Cerebellar cortex (tissue), 1 donor: ENCODE data around the gene SYF2.
"Not testable (repeated sequence)": the region's sequence is repeated elsewhere in the genome, so short reads cannot be mapped to it uniquely, and the experiment has no call there.

Experiments used
- DNase-seq: peaks from one replicate; pipeline ENCODE4 v3.0.0-alpha.2; 2015; ENCODE audit warnings: low spot score

Gene SYF2

DNA sequence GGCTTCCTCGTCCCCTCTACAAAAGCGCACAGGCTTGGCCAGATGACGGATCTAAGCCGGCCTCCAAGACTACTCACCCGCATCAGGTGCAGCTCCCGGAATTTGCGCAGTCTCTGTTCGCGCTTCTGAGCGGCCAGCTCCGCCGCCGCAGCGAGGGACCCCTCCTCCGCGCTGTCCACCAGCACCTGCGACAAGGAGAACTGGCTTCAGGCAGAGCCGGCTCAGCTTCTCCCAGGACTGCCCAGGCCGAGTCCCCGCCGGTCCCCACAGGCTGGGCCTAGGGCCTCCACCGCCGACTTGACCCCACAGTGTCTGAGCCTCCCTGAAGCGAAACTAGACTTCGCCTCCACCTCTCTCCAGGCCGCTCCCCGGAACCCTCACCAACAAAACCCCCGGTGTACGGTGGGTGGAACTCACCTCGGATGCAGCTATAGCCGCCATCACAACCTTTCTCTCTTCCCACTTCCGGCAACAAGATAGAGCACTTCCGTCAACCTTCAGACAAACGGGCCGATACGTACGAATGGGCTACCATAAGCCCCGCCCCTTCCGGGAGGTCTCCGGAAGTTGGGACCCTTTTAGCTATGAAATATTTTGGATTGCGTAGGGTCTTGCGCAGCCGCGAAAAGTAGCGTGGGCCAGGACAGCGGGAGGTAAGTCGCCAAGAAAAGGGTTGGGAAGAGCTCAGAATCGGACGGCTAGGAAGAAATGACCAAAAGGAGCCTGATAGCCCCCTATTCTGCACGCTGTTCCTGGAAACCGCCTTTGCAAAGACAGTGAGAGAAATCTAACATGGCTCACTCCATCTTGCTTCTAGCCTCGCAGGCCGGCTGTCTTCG is at the start of gene SYF2:
Gene SYF2 (minus strand): TSS at position 476 of the 839 bp plus-strand sequence. CDS start 35 bp downstream, at position 441.
- DNase-seq, result peak; percentile 98

GRCh38 chr1:25279693-25280111 is 47.4 kb upstream of the SYF2 start:
- DNase-seq, result not testable (repeated sequence)

GRCh38 chr1:25278790-25279189 is 46.5 kb upstream of the SYF2 start:
- DNase-seq, result not testable (repeated sequence)

- not testable (repeated sequence) for DNase-seq
These were observed 46.1 kb upstream of the SYF2 start for GRCh38 chr1:25278358-25278757.

GRCh38 chr1:25277295-25277694 is 45.0 kb upstream of the SYF2 start:
- DNase-seq, result not testable (repeated sequence)

DNA sequence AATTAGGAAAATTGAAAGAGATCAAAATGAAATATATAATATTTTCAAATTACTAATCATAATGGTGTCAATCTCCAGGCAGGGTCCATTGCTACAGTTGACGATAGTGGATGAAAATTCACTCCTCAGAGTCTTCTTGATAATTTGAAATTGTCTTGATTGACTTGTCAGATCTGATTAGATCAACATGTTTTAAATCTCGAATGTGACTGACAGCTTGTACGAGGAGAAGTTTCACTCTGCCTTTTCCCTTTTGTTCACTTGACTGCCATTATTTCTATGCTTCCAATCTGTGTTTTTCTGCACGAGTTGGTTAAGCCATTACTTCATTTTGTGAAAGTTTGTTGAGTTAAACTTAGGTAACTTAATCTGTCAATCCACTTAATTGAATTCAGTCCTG is 43.3 kb upstream of the SYF2 start:
- not testable (repeated sequence) for DNase-seq

- not testable (repeated sequence) for DNase-seq
These were observed 39.9 kb upstream of the SYF2 start, which contains the start of gene RHD for GRCh38 chr1:25272238-25272637. Gene RHD, plus strand, starts transcription at chr1:25272509. Its CDS starts 39 bp downstream, at chr1:25272548.

- not testable (repeated sequence) for DNase-seq
These were observed 36.0 kb upstream of the SYF2 start for GRCh38 chr1:25268143-25268760.

- DNase-seq, result peak; percentile 66
These were observed 35.2 kb upstream of the SYF2 start for GRCh38 chr1:25267288-25268142.

GRCh38 chr1:25266554-25267287 is 34.4 kb upstream of the SYF2 start:
- not testable (repeated sequence) for DNase-seq

DNA sequence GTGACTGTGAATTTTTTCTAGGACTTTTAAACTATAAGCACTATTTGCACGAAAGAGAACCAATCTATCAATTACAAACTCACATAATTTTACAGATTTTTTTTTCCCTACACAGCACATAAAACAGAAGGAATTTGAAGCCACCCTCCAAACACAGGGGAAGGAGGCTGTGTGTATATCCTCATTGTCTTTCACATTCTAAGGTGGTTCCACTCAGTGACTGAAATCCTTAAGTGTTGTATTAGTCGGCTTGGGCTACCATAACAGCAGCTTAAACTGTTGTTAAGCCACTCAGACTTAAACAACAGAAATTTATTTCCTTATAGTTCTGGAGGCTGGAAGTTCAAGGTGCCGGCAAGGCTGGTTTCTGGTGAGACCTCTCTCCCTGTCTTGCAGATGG is 28.0 kb upstream of the SYF2 start:
- DNase-seq, result not testable (repeated sequence)

GRCh38 chr1:25259813-25260212 is 27.5 kb upstream of the SYF2 start:
- not testable (repeated sequence) for DNase-seq

- DNase-seq, result no peak
These were observed 24.9 kb upstream of the SYF2 start for GRCh38 chr1:25257196-25257595.

DNA sequence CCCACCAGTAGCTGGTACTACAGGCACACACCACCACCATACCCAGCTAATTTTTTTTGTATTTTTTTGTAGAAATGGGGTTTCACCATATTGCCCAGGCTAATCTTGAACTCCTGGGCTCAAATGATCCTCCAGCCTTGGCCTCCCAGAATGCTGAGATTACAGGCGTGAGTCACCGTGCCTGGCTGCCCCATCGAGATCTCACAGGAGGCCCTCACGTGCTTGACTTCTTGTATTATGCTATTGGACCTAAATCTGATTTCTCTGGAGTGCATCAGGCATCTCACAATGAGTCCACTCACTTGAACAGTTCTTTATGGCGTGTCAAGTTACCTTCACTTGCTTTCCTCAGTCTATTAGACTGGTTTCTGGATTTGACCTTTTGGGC is 24.3 kb upstream of the SYF2 start:
- no peak for DNase-seq

DNA sequence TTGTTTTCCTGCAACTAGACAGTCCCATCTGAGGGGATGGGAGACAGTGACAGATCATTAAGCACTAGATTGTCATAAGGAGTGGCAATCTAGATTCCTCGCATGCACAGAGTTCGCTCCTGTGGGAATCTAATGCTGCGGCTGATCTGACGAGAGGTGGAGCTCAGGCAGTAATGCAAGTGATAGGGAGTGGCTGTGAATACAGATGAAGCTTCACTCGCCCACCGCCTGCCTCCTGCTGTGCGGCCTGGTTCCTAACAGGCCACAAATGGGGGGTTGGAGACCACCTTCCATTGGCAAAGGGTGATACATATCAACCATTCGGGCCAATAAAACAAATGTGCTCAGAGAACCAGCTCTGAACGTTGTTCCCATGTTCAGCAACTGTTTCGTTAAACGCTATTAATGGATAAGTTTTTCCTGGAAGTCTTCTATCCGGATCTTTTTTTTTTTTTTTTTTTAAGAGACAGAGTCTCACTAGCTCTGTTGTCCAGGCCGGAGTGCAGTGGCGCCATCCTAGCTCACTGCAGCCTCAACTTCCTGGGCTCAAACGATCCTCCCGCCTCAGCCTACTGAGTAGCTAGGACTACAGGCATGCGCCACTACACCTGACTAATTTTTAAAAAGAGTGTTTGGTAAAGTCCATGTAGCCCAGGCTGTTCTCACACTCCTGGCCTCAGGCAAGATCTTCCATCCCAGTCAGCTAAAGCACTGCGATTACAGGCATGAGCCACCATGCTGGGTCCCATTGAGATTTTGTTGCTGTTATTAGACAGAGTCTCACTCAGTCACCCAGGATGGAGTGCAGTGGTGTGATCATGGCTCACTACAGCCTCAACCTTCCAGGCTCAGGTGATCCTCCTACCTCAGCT is 23.6 kb upstream of the SYF2 start:
- DNase-seq, result no peak

DNA sequence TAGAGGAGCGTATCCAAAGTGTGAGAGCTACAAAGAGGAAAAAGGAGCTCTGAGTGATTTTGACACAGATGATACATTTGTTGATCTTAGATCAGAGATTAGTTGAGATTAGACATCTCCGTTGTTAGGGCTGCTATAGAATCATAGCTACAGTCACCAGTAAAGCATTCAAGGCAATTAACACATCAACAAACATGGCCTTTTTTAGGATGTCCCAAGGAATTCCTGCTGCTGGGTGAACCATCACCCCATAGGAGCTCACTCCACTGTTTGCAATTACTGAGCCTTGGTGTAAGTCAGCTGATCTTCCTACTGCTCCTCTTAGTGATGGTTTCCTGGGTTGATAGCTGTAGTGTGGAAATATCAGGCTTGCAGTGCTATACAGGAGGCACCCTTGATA is 21.6 kb upstream of the SYF2 start:
- DNase-seq, result no peak

DNA sequence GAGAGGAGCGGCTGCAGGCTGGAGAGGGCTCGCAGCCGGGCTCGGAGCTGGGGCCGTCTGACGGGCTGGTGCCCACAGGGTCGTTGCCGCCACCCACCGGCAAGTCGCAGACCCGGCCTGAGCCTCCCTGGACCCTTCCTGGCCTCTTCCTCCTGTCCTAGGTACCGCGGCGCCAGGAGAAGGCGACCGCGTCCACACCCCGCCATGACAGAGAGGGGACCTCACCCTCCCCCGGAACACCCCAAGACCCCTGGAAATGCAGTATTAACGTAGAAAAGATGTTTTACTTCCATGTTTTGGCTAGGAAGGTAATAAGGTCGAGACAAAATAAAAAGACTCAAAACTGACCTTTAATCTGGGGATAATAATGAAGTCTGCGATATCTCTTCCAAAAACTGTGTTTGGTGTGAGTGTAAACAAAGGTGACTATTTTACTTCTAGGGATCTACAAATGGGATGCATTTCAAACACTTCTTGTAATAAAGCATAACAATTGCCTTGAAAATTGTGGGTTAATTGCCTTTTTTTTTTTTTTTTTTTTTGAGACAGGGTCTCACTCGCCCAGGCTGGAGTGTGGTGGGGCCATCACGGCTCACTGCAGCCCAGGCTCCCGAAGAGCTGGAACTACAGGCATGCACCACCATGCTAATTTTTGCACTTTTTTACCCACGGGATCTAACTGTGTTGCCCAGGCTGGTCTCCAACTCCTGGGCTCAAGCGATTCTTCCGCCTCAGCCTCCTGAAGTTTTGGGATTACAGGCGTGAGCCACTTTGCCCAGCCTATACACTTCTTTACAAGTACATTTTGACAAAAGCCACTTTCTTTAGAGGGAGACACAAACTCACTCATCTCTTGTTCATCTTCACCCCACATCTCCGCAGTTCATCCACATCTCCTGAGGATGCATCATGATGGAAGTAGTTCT is 15.8 kb upstream of the SYF2 start:
- DNase-seq, result no peak

DNA sequence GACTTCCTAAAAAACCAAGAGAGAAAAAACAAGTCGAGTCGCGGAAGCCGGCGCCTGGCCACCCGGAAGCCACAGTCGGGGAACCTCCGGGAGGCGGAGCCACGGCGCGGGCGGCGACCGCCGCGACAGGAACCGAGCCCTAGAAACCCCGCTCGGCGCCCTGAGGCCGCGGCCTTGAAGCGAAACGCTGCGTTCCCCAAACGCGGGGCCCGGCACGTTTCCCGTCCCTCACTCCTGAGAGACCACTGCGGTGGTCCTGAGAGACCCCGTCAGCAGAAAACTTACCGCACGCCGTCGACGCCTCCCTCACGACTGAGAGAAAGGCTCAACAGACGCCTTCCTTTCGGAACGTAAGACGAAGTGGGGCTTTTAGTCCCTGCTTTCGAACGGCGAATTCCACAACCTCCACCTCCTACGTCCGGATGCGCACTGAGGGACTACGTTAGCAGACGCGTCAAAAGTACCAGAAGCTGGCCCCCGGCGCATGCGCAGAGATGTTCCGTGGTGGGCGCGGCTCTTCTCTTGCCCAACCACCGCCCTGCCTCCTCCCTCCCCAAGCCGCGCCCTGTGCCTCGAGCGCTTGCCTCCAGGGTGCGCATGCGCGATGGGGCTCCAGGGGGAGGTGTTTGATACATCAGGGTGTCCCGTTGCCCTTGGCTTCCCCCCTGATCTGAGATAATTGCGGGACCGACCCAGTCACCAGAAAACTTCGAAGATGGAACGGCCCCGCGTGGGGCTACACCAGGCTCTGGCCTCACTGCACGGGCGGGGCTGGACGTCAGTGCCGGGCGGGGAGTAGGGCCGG is 14.9 kb upstream of the SYF2 start, which contains the start of gene RSRP1:
Gene RSRP1 (minus strand): TSS at position 431 of the 805 bp plus-strand sequence. CDS start 491 bp downstream, outside the sequence.
- peak; percentile 99 for DNase-seq
